GM21619 (cell line): Measurements from ENCODE around the gene RAB28.

Experiments used
- ATAC-seq: cut with Tn5 transposase; IDR thresholded peaks from one replicate; pipeline ENCODE4 v1.9.1; 2021; ENCODE audit not compliant: unreplicated experiment

RAB28 gene

DNA sequence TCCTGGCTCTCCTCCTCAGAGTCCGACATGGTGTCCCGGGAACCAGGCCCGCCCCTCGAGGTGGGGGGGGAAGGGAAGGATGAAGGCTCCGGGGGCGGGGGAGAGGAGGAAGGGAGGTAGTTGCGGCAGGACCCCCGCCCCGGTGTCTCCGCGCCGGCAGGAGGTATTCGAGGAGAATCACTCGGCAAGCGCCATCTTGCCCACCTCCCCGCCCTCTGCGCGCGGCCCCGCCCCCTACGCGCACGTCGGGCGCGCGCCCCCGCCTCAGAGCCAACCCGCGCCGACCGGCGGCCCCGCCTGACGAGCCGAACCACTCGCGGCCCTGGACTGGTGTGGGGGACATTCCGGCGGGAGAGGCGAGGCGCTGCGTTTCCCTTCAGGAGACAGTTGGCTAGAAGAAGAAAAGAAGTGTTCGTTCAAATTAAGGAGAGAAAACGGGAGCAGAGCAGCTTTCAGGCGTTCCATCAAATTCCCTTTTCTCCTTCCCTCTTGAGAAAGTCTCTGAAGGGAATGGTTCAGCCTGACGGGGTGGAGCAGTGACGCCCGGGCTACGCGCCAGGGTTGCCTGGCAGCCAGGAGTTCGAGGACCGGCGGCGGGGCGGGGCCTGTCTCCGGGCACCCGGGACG lies at the start of gene RAB28:
TSS of gene RAB28 (minus strand) at position 219 of the 627 bp plus-strand sequence.
- peak; percentile 93 for ATAC-seq

DNA sequence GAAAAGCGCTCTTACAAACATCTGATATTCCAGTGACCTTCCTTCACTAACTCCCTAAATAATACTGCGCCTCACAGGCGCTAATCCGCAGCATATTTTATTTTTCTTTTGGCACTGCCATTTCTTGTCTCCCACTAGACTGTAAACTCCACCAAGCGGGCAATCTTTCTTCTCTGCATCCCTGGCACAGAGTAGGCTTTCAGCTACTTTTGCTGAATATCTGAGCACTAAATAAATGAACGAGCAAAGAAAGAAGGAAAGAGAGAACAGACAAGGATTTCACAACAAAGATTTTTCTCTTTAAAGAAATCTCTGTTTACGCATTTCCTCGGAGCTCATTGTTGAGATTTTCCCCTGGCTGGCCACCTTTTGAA lies 47.5 kb upstream of the RAB28 start:
- no peak for ATAC-seq

- no peak for ATAC-seq
Measured at GRCh38 chr4:13530823-13531624, 46.9 kb upstream of the RAB28 start.

DNA sequence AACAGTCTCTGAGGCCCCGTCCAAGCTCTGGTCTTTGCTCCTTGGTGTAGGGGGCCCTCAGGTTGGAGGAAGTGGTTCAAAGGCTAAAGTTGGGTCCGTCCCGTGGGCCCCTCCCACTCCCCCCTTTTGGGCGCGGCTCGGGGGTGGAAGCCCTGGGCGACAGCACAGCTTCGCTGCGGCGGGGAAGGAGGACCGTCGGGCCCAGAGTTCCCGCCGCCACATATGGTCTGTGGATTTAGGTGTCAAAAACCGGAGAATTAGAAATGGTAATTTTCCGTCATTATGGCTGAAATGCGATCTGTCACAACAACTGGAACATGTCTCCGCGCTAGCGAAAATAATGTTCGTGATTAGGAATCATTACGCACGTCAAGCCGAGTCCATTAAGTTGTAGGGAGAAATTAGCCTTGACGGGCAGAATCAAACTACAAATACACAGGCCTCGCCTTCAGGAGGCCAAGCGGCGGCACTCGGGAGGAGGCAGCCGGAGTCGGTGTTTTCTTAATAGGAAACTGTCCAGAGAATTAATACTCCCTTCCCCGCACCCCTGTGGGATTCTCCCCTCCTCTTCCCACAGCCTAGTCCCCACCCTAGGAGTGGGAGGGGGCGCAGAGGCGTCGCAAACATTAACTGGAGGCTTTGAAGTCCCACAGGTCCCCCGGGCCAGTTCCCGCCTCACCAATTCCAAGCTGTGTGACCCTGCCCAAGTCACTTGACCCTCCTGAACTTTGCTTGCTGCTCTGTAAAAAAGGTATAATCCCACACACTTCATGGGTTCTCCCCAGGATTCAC lies 45.2 kb upstream of the RAB28 start:
- no peak for ATAC-seq

DNA sequence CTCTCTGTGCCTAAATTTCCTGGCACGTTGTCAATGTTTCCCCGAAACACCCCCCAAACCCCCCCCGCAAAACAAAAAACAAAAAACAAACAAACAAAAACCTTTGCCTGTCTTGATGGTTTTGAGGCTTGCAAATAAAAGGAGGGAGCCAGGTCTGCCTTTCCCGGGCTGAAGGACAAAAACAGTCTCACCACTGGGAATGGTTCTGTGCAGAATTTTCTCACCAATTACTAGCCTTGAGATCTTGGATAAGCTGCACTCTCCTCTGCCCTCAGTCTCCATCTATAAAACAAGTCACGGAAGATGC lies 44.6 kb upstream of the RAB28 start:
- no peak for ATAC-seq

- peak; percentile 84 for ATAC-seq
Measured at GRCh38 chr4:13527981-13528820, 44.1 kb upstream of the RAB28 start.

GRCh38 chr4:13527192-13527980 lies 43.2 kb upstream of the RAB28 start:
- no peak for ATAC-seq

- no peak for ATAC-seq
Measured at GRCh38 chr4:13526658-13527057, 42.5 kb upstream of the RAB28 start.

DNA sequence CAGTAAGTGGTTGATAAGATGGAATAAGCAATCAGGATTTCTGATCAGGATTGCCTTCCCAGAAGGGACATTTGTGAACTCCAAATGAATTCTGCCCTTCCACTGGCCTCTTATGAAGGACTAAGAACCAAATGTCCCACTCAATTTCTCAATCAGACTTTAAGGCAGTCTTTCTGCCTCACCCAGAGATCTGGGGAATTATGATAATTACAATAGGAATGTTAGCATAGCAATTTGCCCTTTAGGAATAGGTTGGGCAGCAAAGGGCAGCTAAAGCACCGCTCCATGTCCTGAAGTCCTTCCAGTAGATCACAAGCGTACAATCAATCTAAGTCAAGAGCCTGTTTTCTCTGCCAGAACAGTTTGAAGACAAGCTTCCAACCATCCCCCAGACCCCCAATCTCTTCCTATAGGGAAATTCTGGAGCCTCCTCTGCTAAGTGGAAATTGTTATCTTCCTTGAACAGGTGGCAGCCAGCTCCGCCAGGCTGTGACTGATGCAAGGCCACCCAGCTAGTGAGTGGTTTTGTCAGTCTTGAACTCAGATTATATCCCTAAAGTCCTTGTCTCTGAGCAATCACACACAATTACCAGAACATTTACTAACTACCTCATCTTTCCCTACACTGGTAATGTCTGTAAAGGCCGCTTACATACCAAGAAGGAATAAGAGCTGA lies 41.6 kb upstream of the RAB28 start:
- no peak for ATAC-seq

DNA sequence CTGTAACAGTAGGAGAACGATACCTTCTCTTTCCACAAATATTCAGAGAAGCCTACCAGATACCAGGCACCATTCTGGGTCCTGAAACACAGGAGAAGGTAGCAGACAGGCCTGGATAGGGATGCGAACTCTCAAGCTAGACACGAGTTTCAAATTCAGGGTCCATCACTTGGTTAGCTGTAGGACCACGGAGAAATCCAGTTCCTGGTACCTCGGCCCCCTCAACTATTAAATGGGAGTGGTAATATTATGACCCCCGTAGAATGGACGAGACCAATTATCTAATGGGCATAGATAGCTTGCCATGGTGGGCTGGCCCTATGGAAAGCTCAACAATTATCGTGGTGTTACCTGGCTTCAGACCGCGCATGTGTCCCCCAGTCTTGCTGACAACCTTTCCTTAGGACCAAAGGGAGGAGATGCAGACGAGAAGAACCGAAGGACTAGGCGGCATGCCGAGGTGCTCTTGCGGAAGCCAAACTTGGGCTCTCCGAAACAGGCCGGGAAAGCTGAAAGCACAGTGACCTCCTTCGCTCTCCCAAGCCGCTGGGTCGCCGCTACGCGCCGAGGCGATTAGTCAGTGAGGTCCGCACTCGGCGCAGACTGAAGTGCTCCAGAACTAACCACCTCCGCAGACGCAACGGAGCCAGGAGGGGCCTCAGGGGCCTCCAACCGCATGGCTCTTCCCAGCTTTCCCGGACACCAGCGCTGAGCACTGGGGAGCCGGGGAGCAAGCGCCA lies 40.5 kb upstream of the RAB28 start:
- ATAC-seq: no peak

GRCh38 chr4:13523591-13524503 lies 39.7 kb upstream of the RAB28 start:
- no peak for ATAC-seq

DNA sequence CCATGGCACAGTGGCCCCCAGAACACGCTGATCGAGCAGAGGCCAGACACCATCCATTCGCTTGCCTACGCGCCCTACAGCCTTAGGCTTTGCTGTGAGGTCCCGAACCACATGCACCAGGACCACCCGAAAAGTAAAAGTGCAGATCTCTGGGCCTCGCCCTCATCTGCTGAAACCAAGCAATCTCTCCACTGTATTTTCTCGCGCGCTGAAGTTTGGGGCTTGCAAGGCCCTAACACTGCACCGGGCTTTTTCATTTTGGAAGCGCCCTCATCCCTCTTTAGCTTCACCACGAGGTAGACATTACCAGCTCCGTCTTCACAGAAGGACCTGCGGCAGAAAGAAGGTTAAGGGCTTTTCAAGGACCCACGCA lies 39.0 kb upstream of the RAB28 start:
- ATAC-seq: no peak

DNA sequence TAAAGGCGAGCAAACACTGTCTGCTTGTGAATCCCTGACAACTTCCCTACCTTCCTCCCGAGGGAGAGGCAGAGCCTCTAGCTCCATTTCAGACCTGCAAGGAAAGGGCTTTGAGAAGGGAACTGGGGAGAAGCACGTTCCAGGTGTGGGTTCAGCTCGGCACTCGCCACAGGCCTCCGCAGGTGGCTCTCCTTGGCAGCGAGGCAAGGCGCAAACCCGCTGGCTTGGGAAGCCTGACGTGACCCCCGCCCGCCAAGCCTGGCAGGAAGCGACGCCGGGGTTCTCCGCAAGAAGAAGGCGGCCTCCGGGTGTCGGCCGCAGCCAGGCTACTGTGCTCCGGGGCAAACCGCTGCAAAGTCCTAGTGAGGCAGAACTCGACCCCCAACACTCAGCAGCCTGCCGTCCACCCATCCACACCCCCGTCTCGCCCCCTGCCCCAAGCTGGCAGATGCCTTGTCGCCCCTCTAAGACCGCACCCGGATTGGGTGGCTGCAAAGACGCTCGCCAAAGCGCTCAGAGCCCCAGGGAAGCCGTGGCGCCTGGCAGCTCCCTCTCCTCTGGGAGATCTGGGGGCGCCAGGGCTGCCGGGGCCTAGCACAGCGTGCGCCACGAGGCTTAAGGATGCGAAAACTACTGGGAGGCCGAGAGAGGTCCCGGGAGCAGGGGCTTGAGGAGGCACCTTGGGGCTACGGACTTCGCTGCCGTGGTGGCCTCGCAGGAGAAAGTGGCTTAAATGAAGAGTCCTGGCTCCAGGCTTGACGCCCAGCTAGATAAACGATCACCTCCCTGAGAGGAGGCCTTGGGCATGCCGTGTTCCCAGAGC lies 38.4 kb upstream of the RAB28 start:
- ATAC-seq: no peak

DNA sequence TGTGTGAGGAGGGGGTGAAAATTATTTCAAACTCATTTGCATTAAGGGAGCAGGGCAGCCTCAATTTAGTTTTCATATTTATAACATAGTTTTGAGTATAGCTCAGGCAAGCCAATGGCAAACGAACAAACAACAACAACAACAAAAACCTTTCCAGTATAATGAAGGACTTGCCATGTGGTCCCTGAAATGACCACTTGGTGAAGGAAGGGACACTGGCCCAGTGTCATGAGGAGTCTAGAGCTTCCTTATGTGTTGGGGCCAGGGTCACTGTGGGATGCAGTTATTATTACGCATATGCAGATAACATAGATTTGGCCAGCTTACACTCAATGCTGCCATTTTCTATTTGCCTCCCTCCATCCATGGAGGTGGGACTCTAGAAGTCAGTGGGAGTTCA lies 36.9 kb upstream of the RAB28 start:
- no peak for ATAC-seq

DNA sequence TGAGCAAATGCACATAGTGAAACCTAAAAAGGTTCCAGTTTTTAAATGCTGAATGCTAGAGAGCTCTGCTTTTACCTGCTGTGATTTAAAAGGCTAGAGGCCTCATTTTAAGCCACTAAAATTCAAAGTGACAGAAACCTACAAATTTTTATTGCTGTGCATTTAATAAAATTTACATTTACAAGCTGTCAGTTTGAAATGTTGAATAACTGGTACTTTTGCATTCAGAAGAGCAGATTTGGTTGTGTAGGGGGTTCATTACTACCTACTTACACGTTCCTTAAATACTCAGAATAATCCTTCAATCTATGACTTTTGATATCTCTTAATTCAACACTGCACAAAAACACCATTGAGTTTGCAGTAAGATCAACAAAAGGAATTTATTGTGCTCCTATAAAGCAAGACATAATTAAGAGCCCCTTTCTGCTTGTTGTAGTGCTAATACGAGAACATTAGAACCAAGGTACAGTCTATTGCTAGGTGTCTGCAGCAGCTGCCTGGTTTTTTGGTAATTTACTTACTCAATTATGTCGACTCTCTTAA lies 32.2 kb upstream of the RAB28 start:
- no peak for ATAC-seq

- ATAC-seq: no peak
Measured at GRCh38 chr4:13515268-13515667, 31.1 kb upstream of the RAB28 start.

GRCh38 chr4:13514722-13515121 lies 30.6 kb upstream of the RAB28 start:
- ATAC-seq: no peak
